Stimulated activated CD4-positive, alpha-beta T cell treated with anti-CD3 and anti-CD28 coated beads, Interleukin-15, amount 100 ng/mL, for 1 hour (primary cell): ENCODE measurements around the gene SCARB2.

Experiments
- DNase-seq, 2 donors: peaks; one replicate each; pipeline ENCODE4 v3.0.0-alpha.2; 2020; ENCODE audit warnings: low read depth in 1 of 2, low spot score in 1 of 2

SCARB2 gene

GRCh38 chr4:76199664-76200211 is 13.9 kb downstream of the SCARB2 start:
- DNase-seq: no peak

- no peak for DNase-seq
These were observed 15.0 kb downstream of the SCARB2 start for GRCh38 chr4:76198411-76199237.

GRCh38 chr4:76197971-76198410 is 15.6 kb downstream of the SCARB2 start:
- no peak for DNase-seq

GRCh38 chr4:76197031-76197743 is 16.4 kb downstream of the SCARB2 start:
- no peak for DNase-seq

GRCh38 chr4:76196376-76196775 is 17.2 kb downstream of the SCARB2 start:
- no peak for DNase-seq

DNA sequence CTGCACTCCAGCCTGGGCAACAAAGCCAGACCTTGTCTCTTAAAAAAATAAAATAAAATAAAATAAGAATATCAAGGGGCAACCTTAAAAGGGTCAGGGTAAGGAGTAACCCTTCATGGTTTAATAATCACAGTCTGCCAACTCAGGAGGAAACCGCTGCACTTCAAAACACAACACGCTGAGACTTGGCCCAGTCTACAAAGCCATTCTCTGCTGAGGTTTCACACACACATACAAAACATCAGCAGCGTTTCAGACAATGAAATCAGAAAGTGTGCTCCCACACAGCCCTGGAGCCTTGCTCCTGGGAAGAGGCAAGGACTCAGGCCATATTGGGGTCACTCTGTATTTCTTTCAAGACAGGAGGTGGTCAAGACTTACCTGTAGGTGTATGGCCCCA is 18.3 kb downstream of the SCARB2 start:
- no peak for DNase-seq

- DNase-seq: no peak
These were observed 19.3 kb downstream of the SCARB2 start for GRCh38 chr4:76194325-76194724.

DNA sequence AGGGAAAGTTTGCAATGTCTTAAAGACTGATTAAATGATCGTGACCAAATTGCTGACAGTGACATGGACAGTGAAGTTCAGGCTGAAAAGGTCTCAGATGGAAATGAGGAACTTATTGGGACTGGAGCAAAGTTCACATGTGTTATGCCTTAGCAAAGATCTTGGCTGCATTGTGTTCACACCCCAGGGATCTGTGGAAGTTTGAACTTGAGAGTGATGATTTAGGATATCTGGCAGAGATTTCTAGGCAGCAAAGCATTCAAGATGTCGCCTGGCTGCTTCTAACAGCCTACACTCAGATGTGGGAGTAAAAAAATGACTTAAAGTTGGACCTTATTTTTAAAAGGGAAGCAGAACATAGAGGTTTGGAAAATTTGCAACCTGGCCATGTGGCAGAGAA is 21.4 kb downstream of the SCARB2 start:
- no peak for DNase-seq

GRCh38 chr4:76188557-76188956 is 25.1 kb downstream of the SCARB2 start:
- no peak for DNase-seq

- DNase-seq: no peak
These were observed 25.5 kb downstream of the SCARB2 start for GRCh38 chr4:76188149-76188548.

GRCh38 chr4:76187152-76187551 is 26.5 kb downstream of the SCARB2 start:
- no peak for DNase-seq

DNA sequence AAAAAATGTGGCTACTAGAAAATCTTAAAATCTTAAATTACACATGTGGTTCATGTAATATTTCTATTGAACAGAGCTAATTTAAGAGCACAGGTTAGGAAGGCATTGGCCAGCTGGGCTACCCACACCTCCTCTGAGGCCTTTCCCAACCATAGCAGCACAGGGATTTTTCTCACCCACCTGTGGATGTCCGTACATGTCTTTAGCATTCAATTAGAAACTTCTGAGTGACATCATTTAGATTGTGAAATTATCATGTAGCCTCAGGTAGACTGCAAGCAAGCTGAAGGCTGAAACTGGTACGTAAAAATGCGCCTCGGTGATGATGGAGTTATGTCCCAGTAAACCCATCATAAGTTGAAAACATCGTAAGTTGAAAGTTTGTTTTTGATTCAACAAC is 31.2 kb downstream of the SCARB2 start:
- no peak for DNase-seq

DNA sequence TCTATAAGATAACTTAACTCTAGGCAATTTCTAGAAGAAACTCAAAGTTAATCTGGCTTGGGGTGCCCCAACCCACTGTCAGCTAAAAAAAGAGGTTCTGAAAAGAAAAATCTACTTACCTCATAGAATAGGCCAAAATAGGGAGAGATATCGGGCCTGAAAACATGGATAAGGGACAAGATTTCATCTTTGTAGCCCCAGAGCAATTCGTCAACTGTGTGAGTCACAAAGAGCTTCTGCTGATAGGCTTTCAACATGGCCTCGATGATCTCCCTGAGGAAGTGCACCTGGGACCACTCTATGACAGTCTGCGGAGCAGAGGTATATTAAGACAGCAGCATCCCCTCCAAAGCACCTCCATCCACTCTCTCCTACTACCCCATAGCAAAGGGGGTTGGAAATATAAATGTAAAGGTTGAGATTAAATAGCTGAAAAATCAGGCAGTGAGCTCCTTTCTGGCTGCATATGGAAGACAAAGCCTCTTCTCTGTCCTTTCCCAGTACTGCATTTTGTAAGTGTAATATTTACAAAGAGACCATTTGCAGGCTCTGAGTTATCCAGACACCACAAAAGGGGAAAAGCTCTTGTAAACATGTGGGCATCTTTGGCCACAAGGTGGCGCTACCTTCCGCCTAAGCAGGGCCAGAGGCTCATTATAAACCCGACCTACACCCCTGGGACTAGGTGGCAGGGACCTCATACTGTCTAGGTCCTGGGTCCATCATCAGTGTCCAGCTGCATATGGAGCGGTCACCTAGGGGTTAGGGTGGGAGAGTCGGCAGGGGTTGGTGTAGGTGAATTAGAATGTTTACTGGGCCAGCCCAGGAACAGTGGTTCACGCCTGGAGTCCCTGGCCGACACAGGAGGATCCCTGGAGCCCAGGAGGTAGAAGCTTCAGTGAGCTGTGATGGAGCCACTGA is 34.0 kb downstream of the SCARB2 start:
- peak; percentile 59 to 71 for DNase-seq

GRCh38 chr4:76178296-76178695 is 35.3 kb downstream of the SCARB2 start:
- no peak for DNase-seq

- no peak for DNase-seq
These were observed 35.9 kb downstream of the SCARB2 start for GRCh38 chr4:76177709-76178108.

DNA sequence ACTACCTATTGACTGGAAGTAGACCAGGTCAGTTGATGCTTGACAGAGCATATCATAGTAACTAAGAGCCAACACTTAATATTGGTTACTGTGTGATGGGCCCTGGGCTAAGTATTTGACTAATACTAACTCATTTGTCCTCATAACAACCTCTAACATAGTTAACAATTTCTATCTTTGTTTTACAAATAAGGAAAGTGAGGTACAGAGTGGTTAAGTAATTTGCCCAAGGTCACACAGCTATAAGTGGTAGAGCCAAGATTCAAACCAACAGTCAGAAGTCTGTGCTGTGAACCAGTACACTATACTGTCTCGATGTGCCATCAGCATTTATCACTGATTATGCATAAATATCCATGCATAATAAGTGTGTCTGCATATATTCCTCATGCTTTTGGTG is 38.3 kb downstream of the SCARB2 start:
- DNase-seq: no peak

GRCh38 chr4:76174216-76174615 is 39.4 kb downstream of the SCARB2 start:
- no peak for DNase-seq

DNA sequence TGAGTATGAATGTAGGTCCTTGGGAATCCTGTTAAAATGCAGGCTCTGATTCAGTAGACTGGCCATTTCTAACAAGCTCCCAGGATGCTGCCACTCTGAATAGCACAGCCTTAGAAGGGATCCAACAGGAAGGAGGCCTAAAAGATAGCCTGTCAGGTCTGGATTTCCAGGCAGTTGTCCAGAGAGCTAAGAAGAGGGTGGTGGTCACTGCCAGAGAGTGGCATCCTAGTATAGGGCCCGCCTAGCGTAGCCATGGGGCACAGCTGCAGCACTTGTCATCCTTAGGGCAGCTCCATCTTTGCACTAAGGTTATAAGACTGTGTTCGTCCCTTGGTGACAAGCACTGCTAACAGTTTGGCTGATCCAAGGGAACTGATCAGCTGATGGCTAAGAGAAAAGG is 44.9 kb downstream of the SCARB2 start:
- DNase-seq: no peak

GRCh38 chr4:76166480-76166879 is 47.1 kb downstream of the SCARB2 start:
- no peak for DNase-seq

DNA sequence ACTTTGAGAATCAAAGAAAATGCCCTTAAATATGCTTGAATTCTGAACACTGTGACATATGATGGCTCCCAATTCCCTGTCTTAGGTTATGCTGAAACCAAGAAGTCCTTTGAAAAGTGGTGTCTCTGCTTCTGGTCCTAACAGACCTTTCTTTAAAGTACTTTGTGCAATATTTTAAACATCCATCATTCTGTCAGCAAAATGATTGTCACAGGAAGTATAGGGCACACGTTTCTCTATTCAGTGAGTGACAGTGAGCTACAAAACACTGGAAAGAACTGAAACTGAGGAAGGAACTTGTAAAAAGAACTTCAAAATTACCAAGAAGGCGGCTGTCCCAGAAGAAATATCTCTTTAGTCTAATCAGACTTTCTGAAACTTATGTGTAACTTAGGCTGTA is 53.3 kb downstream of the SCARB2 start:
- no peak for DNase-seq

GRCh38 chr4:76156635-76157034 is 57.0 kb downstream of the SCARB2 start:
- no peak for DNase-seq
